GM12872 (cell line): ENCODE results near the gene KRT6A.

Experiments
- CTCF ChIP-seq: IDR thresholded peaks from 3 replicates; pipeline ENCODE4 v1.5.1; 2011; ENCODE audit warnings: low read depth, mild to moderate bottlenecking, low read length, moderate library complexity; ENCODE audit not compliant: insufficient read depth

The KRT6A gene

GRCh38 chr12:52524241-52524897 is 31.3 kb upstream of the KRT6A start:
- no peak for TF ChIP-seq CTCF

DNA sequence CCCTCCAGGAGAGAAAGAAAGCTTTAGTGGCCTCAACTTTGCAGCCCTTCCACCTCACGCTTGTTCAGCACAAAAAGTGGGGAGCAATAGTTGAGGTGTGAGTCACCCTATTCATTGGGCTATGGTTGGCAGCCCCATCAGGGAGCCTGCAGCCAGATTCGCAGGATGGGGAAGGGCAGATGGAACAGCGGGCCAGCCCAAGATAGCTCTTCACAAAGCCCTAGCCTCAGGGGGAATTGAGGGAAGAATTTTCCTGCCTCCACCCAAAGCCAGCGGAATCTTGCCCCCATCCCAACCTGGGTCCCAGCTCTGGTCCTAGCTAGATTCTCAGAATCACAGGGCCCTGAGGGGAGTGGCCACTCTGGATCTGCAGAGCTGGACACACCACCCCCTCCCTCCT is 30.8 kb upstream of the KRT6A start:
- no peak for TF ChIP-seq CTCF

GRCh38 chr12:52522346-52523011 is 29.4 kb upstream of the KRT6A start:
- TF ChIP-seq CTCF = no peak

- TF ChIP-seq CTCF = no peak
These were observed 28.7 kb upstream of the KRT6A start for GRCh38 chr12:52521568-52522266.

GRCh38 chr12:52521175-52521567 is 28.1 kb upstream of the KRT6A start:
- no peak for TF ChIP-seq CTCF

GRCh38 chr12:52519826-52520662 is 27.0 kb upstream of the KRT6A start, which contains the start of gene KRT5:
TSS of gene KRT5 (minus strand) at chr12:52520394. CDS start at chr12:52520296, 98 bp downstream.
- TF ChIP-seq CTCF = no peak

GRCh38 chr12:52519387-52519703 is 26.3 kb upstream of the KRT6A start:
- no peak for TF ChIP-seq CTCF
